B cell (primary cell): ENCODE data around the gene CTNNA2. TPM values are rescaled to one million over a fixed set of nuclear protein-coding genes. Genes with fewer than 3 reads are reported as not detected.

Experiments used
- ATAC-seq: fragments of 200-7000 bp; cut with Tn5 transposase; one replicate; pipeline ENCODE4 v1.10.0; 2021; ENCODE audit warnings: low read depth, mild to moderate bottlenecking, moderate number of reproducible peaks, moderate library complexity
- CTCF ChIA-PET: fragments of 350-600 bp; sonication (Branson Sonifier 250); formaldehyde crosslinking; loops from one replicate; lab custom pipeline; 2021; ENCODE audit warnings: antibody characterized with exemption, inconsistent platforms; lab: Charles Lee
- POLR2A ChIA-PET: fragments of 350-600 bp; sonication (Branson Sonifier 250); formaldehyde crosslinking; loops from one replicate; lab custom pipeline; 2021; ENCODE audit warnings: antibody characterized with exemption; lab: Charles Lee
- DNase-seq: peaks from one replicate; pipeline ENCODE4 v3.0.0; 2013
- H2AFZ ChIP-seq: 2 replicates; pipeline ENCODE4 v1.6.1; 2012; ENCODE audit warnings: mild to moderate bottlenecking, low read depth, low read length; ENCODE audit not compliant: insufficient read depth, poor library complexity, severe bottlenecking
- H3K27ac ChIP-seq, 2 donors: 1 replicate in 1 of 2; 2 replicates in 1 of 2; pipeline ENCODE4 v1.5.1; 2012 to 2013; ENCODE audit warnings: low read length in 2 of 2, mild to moderate bottlenecking in 2 of 2, moderate library complexity in 1 of 2
- H3K27me3 ChIP-seq, 4 experiments: fragments of 200-600 bp in 1 of 4; sonication (generic) in 1 of 4; replicated peaks in 1 of 4; 1 replicate in 2 of 4; 2 replicates in 2 of 4; pipeline versions ENCODE4 v1.6.1 to v1.7.0; 2013 to 2016; ENCODE audit warnings: low read length in 3 of 4, mild to moderate bottlenecking in 2 of 4, mixed read lengths in 1 of 4, moderate library complexity in 1 of 4; ENCODE audit not compliant: insufficient read depth in 4 of 4, control insufficient read depth in 3 of 4; ENCODE audit errors: control extremely low read depth in 1 of 4
- H3K36me3 ChIP-seq, 2 experiments: replicated peaks in 1 of 2; 1 replicate in 1 of 2; 2 replicates in 1 of 2; pipeline versions ENCODE4 v1.6.1 to v1.7.1; 2013; ENCODE audit warnings: low read length in 1 of 2; ENCODE audit not compliant: insufficient read depth in 2 of 2, control insufficient read depth in 1 of 2; ENCODE audit errors: control extremely low read depth in 1 of 2, extremely low read depth in 1 of 2
- H3K4me1 ChIP-seq, 2 donors: fragments of 200-600 bp in 1 of 2; sonication (generic) in 1 of 2; 1 replicate in 1 of 2; 2 replicates in 1 of 2; pipeline versions ENCODE4 v1.5.1 to v1.6.1; 2013 to 2017; ENCODE audit warnings: low read length in 2 of 2; ENCODE audit not compliant: control insufficient read depth in 2 of 2, insufficient read depth in 2 of 2
- H3K4me2 ChIP-seq: replicated peaks from 2 replicates; pipeline ENCODE3; 2012; ENCODE audit warnings: mild to moderate bottlenecking, low read depth, low read length; ENCODE audit not compliant: poor library complexity, severe bottlenecking
- H3K4me3 ChIP-seq, 5 experiments: fragments of 200-600 bp in 1 of 5; sonication (generic) in 1 of 5; 1 replicate in 3 of 5; 2 replicates in 2 of 5; pipeline versions ENCODE4 v1.5.1 to v1.7.0; 2011 to 2016; ENCODE audit warnings: low read length in 4 of 5, mild to moderate bottlenecking in 4 of 5, low read depth in 2 of 5, control low read depth in 1 of 5, moderate library complexity in 1 of 5; ENCODE audit not compliant: insufficient read depth in 1 of 5; ENCODE audit errors: control extremely low read depth in 1 of 5, extremely low read depth in 1 of 5
- H3K79me2 ChIP-seq: fragments of 200-600 bp; sonication (generic); one replicate; pipeline ENCODE4 v1.6.0; 2016; ENCODE audit warnings: low read length; ENCODE audit not compliant: control insufficient read depth, insufficient read depth
- H3K9ac ChIP-seq: fragments of 200-600 bp; sonication (generic); 2 replicates; pipeline ENCODE4 v1.6.1; 2017; ENCODE audit warnings: mild to moderate bottlenecking, low read length, moderate library complexity
- H3K9me3 ChIP-seq, 3 donors: one replicate each; pipeline versions ENCODE4 v1.6.1 to v1.7.1; 2013; ENCODE audit warnings: low read length in 2 of 3; ENCODE audit not compliant: control insufficient read depth in 2 of 3, insufficient read depth in 1 of 3; ENCODE audit errors: control extremely low read depth in 1 of 3
- H4K20me1 ChIP-seq: 2 replicates; pipeline ENCODE4 v1.6.0; 2012; ENCODE audit warnings: mild to moderate bottlenecking, low read length; ENCODE audit not compliant: insufficient read depth, control insufficient read depth, poor library complexity, severe bottlenecking
- H3K27ac Mint-ChIP-seq: one replicate; pipeline ENCODE4 v1.8.0; 2021; ENCODE audit warnings: mixed read lengths
- H3K27me3 Mint-ChIP-seq: one replicate; pipeline ENCODE4 v1.8.0; 2021; ENCODE audit warnings: mixed read lengths
- H3K4me1 Mint-ChIP-seq: one replicate; pipeline ENCODE4 v1.8.0; 2021; ENCODE audit warnings: mixed read lengths
- H3K4me3 Mint-ChIP-seq: one replicate; pipeline ENCODE4 v1.8.0; 2021; ENCODE audit warnings: mixed read lengths
- H3K9me3 Mint-ChIP-seq: one replicate; pipeline ENCODE4 v1.8.0; 2022; ENCODE audit warnings: mixed read lengths; ENCODE audit not compliant: insufficient read depth
- EZH2 ChIP-seq: IDR thresholded peaks from 2 replicates; pipeline ENCODE4 v1.6.1; 2012; ENCODE audit warnings: borderline replicate concordance, low read depth, mild to moderate bottlenecking, moderate library complexity, low read length; ENCODE audit not compliant: insufficient read depth, poor library complexity, severe bottlenecking
- WGBS: methylation state at CpG from one replicate; pipeline ENCODE4 v1.1.5; 2013; ENCODE audit warnings: missing lambda C conversion rate; ENCODE audit not compliant: insufficient coverage; 5-methylcytosine and 5-hydroxymethylcytosine counted together
- intact Hi-C: fragments of 100-400 bp; cut with micrococcal nuclease; formaldehyde crosslinking; loops from one replicate; pipeline ENCODE4 v1.10.0; 2022
- polyA plus RNA-seq: library from polyadenylated mRNA; depleted of rRNA; stranded (reverse); fragments of >200 nt; gene quantifications from 2 replicates; pipeline ENCODE4 v1.2.3, GENCODE V29; 2012
- total RNA-seq, 2 donors: library from RNA; stranded (reverse); fragments of 120-200 nt in 1 of 2; gene quantifications; 1 replicate in 1 of 2; 2 replicates in 1 of 2; pipeline versions ENCODE4 v1.2.3 to v1.2.4, GENCODE V29; 2013 to 2022
- TF ChIP-seq, protein P1 (sequence below): fragments of 200-600 bp; IDR thresholded peaks from one replicate; pipeline ENCODE4 v1.8.0; 2022; ENCODE audit warnings: antibody characterized with exemption, mild to moderate bottlenecking

Gene CTNNA2
- total and polyA plus RNA-seq, 2 donors (not counting 1 experiment from before 2014, with no cell fraction given), result not detected

- TF ChIP-seq EZH2, result no peak
- TF ChIP-seq, protein P1, sequence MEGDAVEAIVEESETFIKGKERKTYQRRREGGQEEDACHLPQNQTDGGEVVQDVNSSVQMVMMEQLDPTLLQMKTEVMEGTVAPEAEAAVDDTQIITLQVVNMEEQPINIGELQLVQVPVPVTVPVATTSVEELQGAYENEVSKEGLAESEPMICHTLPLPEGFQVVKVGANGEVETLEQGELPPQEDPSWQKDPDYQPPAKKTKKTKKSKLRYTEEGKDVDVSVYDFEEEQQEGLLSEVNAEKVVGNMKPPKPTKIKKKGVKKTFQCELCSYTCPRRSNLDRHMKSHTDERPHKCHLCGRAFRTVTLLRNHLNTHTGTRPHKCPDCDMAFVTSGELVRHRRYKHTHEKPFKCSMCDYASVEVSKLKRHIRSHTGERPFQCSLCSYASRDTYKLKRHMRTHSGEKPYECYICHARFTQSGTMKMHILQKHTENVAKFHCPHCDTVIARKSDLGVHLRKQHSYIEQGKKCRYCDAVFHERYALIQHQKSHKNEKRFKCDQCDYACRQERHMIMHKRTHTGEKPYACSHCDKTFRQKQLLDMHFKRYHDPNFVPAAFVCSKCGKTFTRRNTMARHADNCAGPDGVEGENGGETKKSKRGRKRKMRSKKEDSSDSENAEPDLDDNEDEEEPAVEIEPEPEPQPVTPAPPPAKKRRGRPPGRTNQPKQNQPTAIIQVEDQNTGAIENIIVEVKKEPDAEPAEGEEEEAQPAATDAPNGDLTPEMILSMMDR, result no peak
- H3K9me3 Mint-ChIP-seq, result peaks cover 3% of the 10 kb centered on the region
- H3K4me2 ChIP-seq, result no peak overlapping the region
- H2AFZ ChIP-seq, result no peak overlapping the region
- ChIA-PET CTCF (no interaction called here), POLR2A (no interaction called here)
- H3K9me3 ChIP-seq, result no peaks in the 10 kb centered on the region
- H3K27ac Mint-ChIP-seq, result no peak overlapping the region
- no peak overlapping the region for H3K4me3 ChIP-seq
- no peak overlapping the region for H3K27ac ChIP-seq
- ATAC-seq (no peak), DNase-seq (no peak)
- intact Hi-C loops, result no loop called here
- H4K20me1 ChIP-seq, result no peaks in the 10 kb centered on the region
- H3K79me2 ChIP-seq, result no peaks in the 10 kb centered on the region
- H3K36me3 ChIP-seq, result no peaks in the 10 kb centered on the region
- no peak overlapping the region for H3K9ac ChIP-seq
- no CpG with 5 or more reads among the region's 2 CpGs for WGBS
- no peaks in the 10 kb centered on the region for H3K27me3 ChIP-seq
- H3K4me3 Mint-ChIP-seq, result no peak overlapping the region
- H3K27me3 Mint-ChIP-seq, result no peaks in the 10 kb centered on the region
- no peaks in the 10 kb centered on the region for H3K4me1 Mint-ChIP-seq
- no peaks in the 10 kb centered on the region for H3K4me1 ChIP-seq
Observed at GRCh38 chr2:80496346-80496745, 983.5 kb downstream of the CTNNA2 start.

GRCh38 chr2:80496775-80497174 is 983.9 kb downstream of the CTNNA2 start:
- no peak overlapping the region for H3K4me2 ChIP-seq
- intact Hi-C loops, result no loop called here
- no peak for DNase-seq
- no peak overlapping the region for H3K27ac ChIP-seq
- H3K4me3 Mint-ChIP-seq, result no peak overlapping the region
- H3K27ac Mint-ChIP-seq, result no peak overlapping the region
- H3K79me2 ChIP-seq, result no peaks in the 10 kb centered on the region
- no peaks in the 10 kb centered on the region for H3K36me3 ChIP-seq
- H3K9me3 Mint-ChIP-seq, result peaks cover 3% of the 10 kb centered on the region
- no peaks in the 10 kb centered on the region for H3K27me3 ChIP-seq
- CTCF ChIA-PET, result no interaction called here
- H3K4me3 ChIP-seq, result no peak overlapping the region
- no peaks in the 10 kb centered on the region for H4K20me1 ChIP-seq
- H3K9ac ChIP-seq, result no peak overlapping the region
- WGBS, result no CpG with 5 or more reads among the region's 5 CpGs
- no peak overlapping the region for H2AFZ ChIP-seq
- no peaks in the 10 kb centered on the region for H3K4me1 ChIP-seq
- H3K4me1 Mint-ChIP-seq, result no peaks in the 10 kb centered on the region
- TF ChIP-seq, protein P1, result no peak
- no peak for TF ChIP-seq EZH2
- no peaks in the 10 kb centered on the region for H3K9me3 ChIP-seq
- no peak for ATAC-seq
- H3K27me3 Mint-ChIP-seq, result no peaks in the 10 kb centered on the region
- POLR2A ChIA-PET, result no interaction called here
